NCI-H748 treated with DMSO at 0.1 percent for 48 hours (cell line): ENCODE results near the gene PPID.
"Not testable (repeated sequence)": the region's sequence is repeated elsewhere in the genome, so short reads cannot be mapped to it uniquely, and the experiment has no call there.

Experiments used
- DNase-seq: peaks from one replicate; lab custom pipeline; 2025; lab: John Stamatoyannopoulos, UW

The PPID gene

GRCh38 chr4:158666892-158667291, 56.3 kb downstream of the PPID start:
- no peak for DNase-seq

DNA sequence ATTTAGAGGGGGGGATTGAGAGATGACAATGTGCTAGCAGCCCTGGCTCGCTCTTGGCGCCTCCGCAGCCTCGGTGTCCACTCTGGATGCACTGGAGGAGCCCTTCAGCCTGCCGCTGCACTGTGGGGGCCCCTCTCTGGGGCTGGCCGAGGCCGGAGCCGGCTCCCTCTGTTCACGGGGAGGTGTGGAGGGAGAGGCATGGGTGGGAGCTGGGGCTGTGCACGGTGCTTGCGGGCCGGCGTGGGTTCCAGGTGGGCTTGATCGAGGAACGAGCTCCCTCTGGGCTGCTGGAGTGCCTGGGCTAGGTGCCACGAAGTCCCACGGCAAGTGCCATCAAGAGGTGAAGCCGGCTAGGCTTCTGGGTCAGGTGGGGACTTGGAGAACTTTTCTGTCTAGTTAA, 58.4 kb downstream of the PPID start:
- no peak for DNase-seq

DNA sequence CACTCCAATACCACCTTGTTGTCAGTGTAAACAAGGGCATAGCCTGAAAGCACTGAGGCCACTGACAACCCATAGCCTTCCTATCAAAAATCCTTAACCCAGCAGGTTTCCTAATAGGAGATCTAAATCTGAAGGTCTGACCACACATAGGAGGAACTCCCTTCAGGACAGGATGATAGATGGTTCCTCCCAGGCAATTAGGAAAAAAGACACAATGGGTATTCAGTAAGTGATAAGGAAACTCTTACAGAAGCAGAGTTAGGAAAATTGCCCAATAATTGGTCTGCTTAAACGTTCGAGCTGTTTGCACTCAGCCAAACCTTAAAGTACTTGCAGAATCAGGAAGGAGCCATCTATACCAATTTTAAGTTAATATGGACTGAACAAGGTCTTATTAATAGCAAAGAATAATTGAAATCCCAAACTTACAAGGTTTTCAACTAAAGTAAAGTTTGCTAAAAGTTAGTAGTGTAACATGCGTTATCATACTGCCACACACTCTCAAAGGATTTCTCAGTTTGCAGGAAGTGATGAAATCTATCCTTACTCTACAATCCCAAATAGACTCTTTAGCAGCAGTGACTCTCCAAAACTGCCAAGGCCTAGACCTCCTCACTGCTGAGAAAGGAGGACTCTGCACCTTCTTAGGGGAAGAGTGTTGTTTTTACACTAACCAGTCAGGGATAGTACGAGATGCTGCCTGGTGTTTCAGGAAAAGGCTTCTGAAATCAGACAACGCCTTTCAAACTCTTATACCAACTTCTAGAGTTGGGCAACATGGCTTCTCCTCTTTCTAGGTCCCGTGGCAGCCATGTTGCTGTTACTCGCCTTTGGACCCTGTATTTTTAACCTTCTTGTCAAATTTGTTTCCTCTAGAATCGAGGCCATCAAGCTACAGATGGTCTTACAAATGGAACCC, 59.2 kb downstream of the PPID start:
- not testable (repeated sequence) for DNase-seq

- not testable (repeated sequence) for DNase-seq
Measured at GRCh38 chr4:158663255-158663654, 59.9 kb downstream of the PPID start.
